Right lobe of liver (tissue), 6 donors: Measurements from ENCODE around the gene KLHL26. TPM values are rescaled to one million over a fixed set of nuclear protein-coding genes. Genes with fewer than 3 reads are reported as not detected.

Experiments used
- ATAC-seq, 4 donors: fragments of 200-7000 bp; cut with Tn5 transposase; one replicate each; pipeline ENCODE4 v1.9.1; 2020; ENCODE audit warnings: mild to moderate bottlenecking in 4 of 4, moderate library complexity in 4 of 4
- DNase-seq, 3 donors: peaks; one replicate each; pipeline ENCODE4 v3.0.0-alpha.2; 2020
- H3K27ac ChIP-seq, 3 donors: fragments of 200-600 bp; one replicate each; pipeline ENCODE4 v1.8.0; 2022
- H3K27me3 ChIP-seq, 2 donors: fragments of 200-600 bp; one replicate each; pipeline ENCODE4 v1.8.0; 2022
- H3K36me3 ChIP-seq, 4 donors: fragments of 200-600 bp; sonication (generic) in 1 of 4; one replicate each; pipeline versions ENCODE4 v1.5.1 to v1.8.0; 2017 to 2022; ENCODE audit warnings: control low read depth in 1 of 4
- H3K4me1 ChIP-seq, 4 donors: fragments of 200-600 bp; sonication (generic) in 1 of 4; one replicate each; pipeline versions ENCODE4 v1.5.1 to v1.8.0; 2017 to 2022; ENCODE audit warnings: control low read depth in 1 of 4
- H3K4me3 ChIP-seq, 3 donors: fragments of 200-600 bp; one replicate each; pipeline ENCODE4 v1.8.0; 2022
- H3K9me3 ChIP-seq, 4 donors: fragments of 200-600 bp; sonication (generic) in 1 of 4; one replicate each; pipeline versions ENCODE4 v1.5.1 to v1.8.0; 2017 to 2022; ENCODE audit warnings: control low read depth in 1 of 4
- CTCF ChIP-seq, 4 donors: fragments of 200-600 bp in 3 of 4; fragments of 450-650 bp in 1 of 4; IDR thresholded peaks; one replicate each; pipeline versions ENCODE4 v1.5.1 to v1.8.0; 2016 to 2022; ENCODE audit warnings: antibody characterized with exemption in 4 of 4, mild to moderate bottlenecking in 2 of 4
- POLR2A ChIP-seq: fragments of 450-650 bp; IDR thresholded peaks from one replicate; pipeline ENCODE4 v1.6.1; 2017; ENCODE audit warnings: antibody characterized with exemption, mild to moderate bottlenecking
- WGBS: methylation state at CpG from one replicate; pipeline ENCODE4 v1.1.6; 2018; ENCODE audit warnings: low coverage, low lambda C conversion rate; ENCODE audit not compliant: insufficient coverage; ENCODE audit errors: missing lambda C conversion rate; 5-methylcytosine and 5-hydroxymethylcytosine counted together
- intact Hi-C, 2 donors: fragments of 100-400 bp; cut with DNase I; formaldehyde crosslinking; loops; one replicate each; pipeline versions ENCODE4 v1.11.2 to v1.14.1; 2022
- total RNA-seq, 6 experiments: library from RNA; depleted of rRNA in 2 of 6; stranded (reverse); fragments of >200 nt in 2 of 6; fragmentation: NEBNext Ultra II Directional in 3 of 6; extraction: Animal tissue kit (Norgen Biotek cat#: 25700) in 3 of 6; gene quantifications; one replicate each; pipeline versions ENCODE4 v1.1.0 to v1.2.4, GENCODE V29; 2016 to 2023
- donor health status: DM: no; HTN: yes; CAD: no.
- donor health status: DM: no; HTN: no; CAD: no.
- donor health status: DM: no; HTN: no; CAD: no.
- donor health status: DM: no; HTN: yes; CAD: no.
- donor health status: DM: no; HTN: yes; CAD: no.

The KLHL26 gene
- total RNA-seq, 6 experiments from 2014 or later: 3.8 to 5.0 (median 4.7) TPM

GRCh38 chr19:18704054-18704453 is 67.2 kb downstream of the KLHL26 start:
- Histone ChIP-seq H3K36me3 (no peaks in the 10 kb centered on the region), H3K4me3 (no peak overlapping the region), H3K27me3 (no peaks in the 10 kb centered on the region), H3K27ac (no peak overlapping the region), H3K4me1 (peaks cover 0 to 16% (median 0%) of the 10 kb centered on the region in 4 donors), H3K9me3 (no peaks in the 10 kb centered on the region)
- TF ChIP-seq POLR2A: no peak
- TF ChIP-seq CTCF (IDR thresholded peaks at IDR 0.05): no peak
- 82% methylated on average over 4 of the region's 4 CpGs for WGBS
- intact Hi-C loops: no loop called here
- ATAC-seq (no peak), DNase-seq (no peak)

DNA sequence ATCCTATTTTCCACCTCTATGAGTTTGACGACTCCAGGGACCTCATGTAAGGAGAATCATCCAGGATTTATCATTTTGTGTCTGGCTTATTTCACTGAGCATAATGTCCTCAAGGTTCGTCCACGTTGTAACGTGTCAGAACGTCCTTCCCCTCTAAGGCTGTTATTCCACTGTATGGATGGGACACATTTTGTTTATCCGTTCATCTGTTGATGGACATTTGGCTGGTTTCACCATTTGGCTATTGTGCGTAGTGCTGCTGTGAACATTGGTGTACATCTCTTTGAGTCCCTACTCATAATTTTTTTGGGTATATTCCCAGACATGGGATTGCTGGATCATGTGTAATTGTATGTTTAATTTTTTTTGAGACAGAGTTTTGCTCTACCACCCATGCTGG is 68.1 kb downstream of the KLHL26 start:
- 96% methylated on average over 7 of the region's 7 CpGs for WGBS

DNA sequence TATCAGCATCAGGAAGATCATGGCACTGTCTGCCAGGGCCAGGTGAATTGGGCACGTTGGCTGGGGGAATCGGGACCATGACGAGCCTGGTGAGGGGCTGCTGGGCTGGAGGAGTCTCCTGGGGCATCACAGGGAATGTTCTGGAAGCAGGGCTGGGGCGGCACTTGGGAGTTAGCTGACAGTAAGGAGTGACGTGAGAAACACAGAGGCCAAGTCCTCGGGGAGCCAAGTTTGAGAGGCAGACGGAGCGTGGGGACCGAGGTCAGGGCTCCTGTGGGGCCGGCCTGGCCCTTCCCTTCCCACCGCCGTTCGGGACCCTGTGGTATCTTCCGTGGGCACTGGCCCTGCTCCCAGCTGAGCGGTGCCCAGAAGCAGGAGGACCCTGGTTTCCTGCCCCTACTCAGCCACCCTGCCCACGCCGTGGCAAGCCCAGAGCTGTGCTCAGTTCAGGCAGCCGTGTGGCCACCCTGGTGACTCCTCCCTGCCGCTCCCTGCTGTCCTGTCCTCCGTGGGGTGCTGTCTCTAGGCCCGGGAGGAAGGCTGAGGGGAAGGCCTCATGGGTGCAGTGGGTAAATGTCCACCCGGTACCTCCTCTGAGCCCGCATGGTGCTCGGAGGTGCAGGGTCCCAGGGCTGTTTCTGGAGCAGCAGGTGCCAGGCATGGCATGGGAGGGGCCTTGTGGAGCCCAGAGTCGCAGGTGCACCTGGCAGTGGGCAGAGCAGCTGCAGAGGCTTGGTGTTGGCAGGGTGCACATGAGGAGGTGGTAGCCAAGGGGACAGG is 71.8 kb downstream of the KLHL26 start:
- no peaks in the 10 kb centered on the region for H3K4me1 ChIP-seq
- intact Hi-C loops: no loop called here

More for the DNA sequence above, 68.1 kb downstream of the KLHL26 start:
- Histone ChIP-seq H3K27me3 (no peaks in the 10 kb centered on the region), H3K36me3 (no peaks in the 10 kb centered on the region), H3K9me3 (no peaks in the 10 kb centered on the region), H3K4me3 (no peak overlapping the region), H3K4me1 (peaks cover 0 to 13% (median 0%) of the 10 kb centered on the region in 4 donors), H3K27ac (no peak overlapping the region)
- TF ChIP-seq POLR2A: no peak
- no peak for TF ChIP-seq CTCF (IDR thresholded peaks at IDR 0.05)
- ATAC-seq (no peak), DNase-seq (no peak)
- intact Hi-C loops: no loop called here

DNA sequence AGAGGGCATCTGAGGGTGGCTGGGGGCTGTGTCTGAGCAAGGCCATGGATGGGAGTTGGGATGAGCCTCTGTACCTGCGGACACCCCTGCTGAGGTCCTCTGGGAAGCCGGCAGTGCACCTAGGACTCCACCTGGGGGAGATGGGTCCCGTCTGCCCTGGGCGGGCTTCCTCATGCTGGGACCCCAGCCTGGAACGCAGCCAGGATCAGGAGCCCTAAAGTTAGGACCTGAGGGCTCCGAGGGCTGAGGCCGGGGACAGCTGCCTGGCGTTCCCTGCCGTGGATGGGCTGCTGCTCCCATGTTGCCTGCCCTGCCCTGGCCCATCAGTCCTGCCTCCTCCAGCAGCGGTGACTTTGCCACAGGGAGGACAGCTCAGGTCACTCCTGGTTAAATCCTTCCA is 72.7 kb downstream of the KLHL26 start:
- no peaks in the 10 kb centered on the region for H3K36me3 ChIP-seq
- DNase-seq: no peak
- intact Hi-C loops: no loop called here
- no CpG with 5 or more reads among the region's 10 CpGs for WGBS
- no peak overlapping the region for H3K4me3 ChIP-seq
- H3K27ac ChIP-seq: no peak overlapping the region
- no peaks in the 10 kb centered on the region for H3K4me1 ChIP-seq
- TF ChIP-seq CTCF (IDR thresholded peaks at IDR 0.05): no peak
- TF ChIP-seq POLR2A: no peak
- no peaks in the 10 kb centered on the region for H3K27me3 ChIP-seq
- H3K9me3 ChIP-seq: no peaks in the 10 kb centered on the region
- peak in 2 of 4 donors; percentile 10 to 20 for ATAC-seq

More for the DNA sequence above, 71.8 kb downstream of the KLHL26 start:
- H3K4me3 ChIP-seq: no peak overlapping the region
- H3K27me3 ChIP-seq: no peaks in the 10 kb centered on the region
- no peaks in the 10 kb centered on the region for H3K36me3 ChIP-seq
- 86% methylated on average over 3 of the region's 25 CpGs for WGBS
- no peak overlapping the region for H3K27ac ChIP-seq
- TF ChIP-seq CTCF (IDR thresholded peaks at IDR 0.05): no peak
- no peak for TF ChIP-seq POLR2A
- peak in 1 of 4 donors; percentile 22 for ATAC-seq
- DNase-seq: no peak
- no peaks in the 10 kb centered on the region for H3K9me3 ChIP-seq
